Natural killer cell (primary cell): ENCODE data around the gene MRPL27. TPM values are rescaled to one million over a fixed set of nuclear protein-coding genes. Genes with fewer than 3 reads are reported as not detected.

Experiments
- ATAC-seq, 3 donors: fragments of 150-1000 bp in 2 of 3; fragments of 200-7000 bp in 1 of 3; cut with Tn5 transposase; 1 replicate in 1 of 3; 2 replicates in 2 of 3; pipeline ENCODE4 v1.10.0; 2021; ENCODE audit warnings: mild to moderate bottlenecking in 2 of 3, moderate library complexity in 2 of 3
- DNase-seq, 2 donors: peaks; one replicate each; pipeline versions ENCODE4 v3.0.0 to v3.0.0-alpha.2; 2013 to 2021; ENCODE audit warnings: mixed read lengths in 1 of 2
- H3K27ac ChIP-seq: one replicate; pipeline ENCODE4 v1.5.1; 2013; ENCODE audit warnings: mild to moderate bottlenecking, low read length
- H3K27me3 ChIP-seq: one replicate; pipeline ENCODE4 v1.6.1; 2013; ENCODE audit warnings: low read length; ENCODE audit not compliant: control insufficient read depth, insufficient read depth
- H3K36me3 ChIP-seq: one replicate; pipeline ENCODE4 v1.6.1; 2013; ENCODE audit warnings: low read length; ENCODE audit not compliant: control insufficient read depth, insufficient read depth
- H3K4me1 ChIP-seq: one replicate; pipeline ENCODE4 v1.6.1; 2013; ENCODE audit warnings: low read length; ENCODE audit not compliant: control insufficient read depth, insufficient read depth
- H3K4me3 ChIP-seq: one replicate; pipeline ENCODE4 v1.5.1; 2013; ENCODE audit warnings: low read length
- H3K9me3 ChIP-seq: one replicate; pipeline ENCODE4 v1.6.1; 2013; ENCODE audit warnings: low read length; ENCODE audit not compliant: control insufficient read depth, insufficient read depth
- H3K27ac Mint-ChIP-seq, 2 donors: one replicate each; pipeline ENCODE4 v1.8.0; 2022; ENCODE audit warnings: mild to moderate bottlenecking in 2 of 2, mixed read lengths in 2 of 2, moderate library complexity in 1 of 2
- H3K27me3 Mint-ChIP-seq, 2 donors: one replicate each; pipeline ENCODE4 v1.8.0; 2022; ENCODE audit warnings: low read depth in 2 of 2, mixed read lengths in 2 of 2
- H3K36me3 Mint-ChIP-seq: one replicate; pipeline ENCODE4 v1.8.0; 2022; ENCODE audit warnings: mixed read lengths
- H3K4me1 Mint-ChIP-seq, 2 donors: one replicate each; pipeline ENCODE4 v1.8.0; 2022; ENCODE audit warnings: mixed read lengths in 2 of 2
- H3K4me3 Mint-ChIP-seq: one replicate; pipeline ENCODE4 v1.8.0; 2022; ENCODE audit warnings: mild to moderate bottlenecking, moderate library complexity, mixed read lengths
- H3K9me3 Mint-ChIP-seq, 2 donors: one replicate each; pipeline ENCODE4 v1.8.0; 2022; ENCODE audit warnings: mixed read lengths in 2 of 2
- WGBS: methylation state at CpG from one replicate; pipeline ENCODE4 v1.1.7; 2013; ENCODE audit warnings: missing lambda C conversion rate; ENCODE audit not compliant: insufficient coverage; 5-methylcytosine and 5-hydroxymethylcytosine counted together
- intact Hi-C: fragments of 100-400 bp; cut with micrococcal nuclease; formaldehyde crosslinking; loops from one replicate; pipeline ENCODE4 v1.14.2; 2022
- total RNA-seq, 4 donors: library from RNA; stranded (reverse); fragments of 120-200 nt in 1 of 4; gene quantifications; one replicate each; pipeline versions ENCODE4 v1.2.3 to v1.2.4, GENCODE V29; 2013 to 2022
- TF ChIP-seq, protein P1 (sequence below): fragments of 200-600 bp; IDR thresholded peaks from one replicate; pipeline ENCODE4 v1.8.0; 2022; ENCODE audit warnings: antibody characterized with exemption

The MRPL27 gene
- total RNA-seq, 3 donors from 2014 or later (not counting 1 experiment from before 2014, with no cell fraction given) = 16.4 to 36.6 (median 31.3) TPM

DNA sequence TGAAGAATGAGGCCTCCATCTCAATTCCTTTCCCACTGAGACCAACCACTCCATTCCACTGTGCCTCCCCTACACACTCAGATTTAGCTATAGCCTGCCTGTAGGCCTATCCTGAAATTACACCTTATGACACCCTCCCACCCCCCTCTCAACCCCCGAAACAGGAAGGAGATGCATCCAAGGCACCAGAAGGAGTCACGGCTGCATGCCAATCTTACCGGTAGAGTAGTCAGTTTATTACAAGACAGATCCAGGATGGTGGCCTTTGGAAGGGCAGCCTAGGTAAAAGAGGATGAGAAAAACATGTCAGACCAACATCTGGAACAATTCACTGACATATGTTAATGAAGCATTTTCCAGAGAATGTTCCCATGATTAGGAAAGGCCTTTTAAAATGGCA lies 21.7 kb upstream of the MRPL27 start:
- peak overlapping the region; percentile 67 for H3K4me3 Mint-ChIP-seq
- intact Hi-C loops = loop anchor here (5.0 kb wide), 1 partner anchor 32 kb away; no protein-coding TSS in a partner anchor
- peaks cover 22% of the 10 kb centered on the region for H3K4me1 ChIP-seq
- peaks cover 48% of the 10 kb centered on the region for H3K36me3 ChIP-seq
- no peak overlapping the region for H3K4me3 ChIP-seq
- H3K27me3 Mint-ChIP-seq = no peaks in the 10 kb centered on the region
- DNase-seq = no peak
- TF ChIP-seq, protein P1, sequence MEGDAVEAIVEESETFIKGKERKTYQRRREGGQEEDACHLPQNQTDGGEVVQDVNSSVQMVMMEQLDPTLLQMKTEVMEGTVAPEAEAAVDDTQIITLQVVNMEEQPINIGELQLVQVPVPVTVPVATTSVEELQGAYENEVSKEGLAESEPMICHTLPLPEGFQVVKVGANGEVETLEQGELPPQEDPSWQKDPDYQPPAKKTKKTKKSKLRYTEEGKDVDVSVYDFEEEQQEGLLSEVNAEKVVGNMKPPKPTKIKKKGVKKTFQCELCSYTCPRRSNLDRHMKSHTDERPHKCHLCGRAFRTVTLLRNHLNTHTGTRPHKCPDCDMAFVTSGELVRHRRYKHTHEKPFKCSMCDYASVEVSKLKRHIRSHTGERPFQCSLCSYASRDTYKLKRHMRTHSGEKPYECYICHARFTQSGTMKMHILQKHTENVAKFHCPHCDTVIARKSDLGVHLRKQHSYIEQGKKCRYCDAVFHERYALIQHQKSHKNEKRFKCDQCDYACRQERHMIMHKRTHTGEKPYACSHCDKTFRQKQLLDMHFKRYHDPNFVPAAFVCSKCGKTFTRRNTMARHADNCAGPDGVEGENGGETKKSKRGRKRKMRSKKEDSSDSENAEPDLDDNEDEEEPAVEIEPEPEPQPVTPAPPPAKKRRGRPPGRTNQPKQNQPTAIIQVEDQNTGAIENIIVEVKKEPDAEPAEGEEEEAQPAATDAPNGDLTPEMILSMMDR = no peak
- no peak for ATAC-seq
- H3K4me1 Mint-ChIP-seq = peaks cover 29 to 42% of the 10 kb centered on the region in 2 donors
- 47% methylated on average over 3 of the region's 3 CpGs for WGBS
- H3K9me3 Mint-ChIP-seq = no peaks in the 10 kb centered on the region
- H3K36me3 Mint-ChIP-seq = peaks cover 16% of the 10 kb centered on the region
- no peaks in the 10 kb centered on the region for H3K9me3 ChIP-seq
- H3K27ac Mint-ChIP-seq = peak overlapping the region; percentile 64 to 79
- no peaks in the 10 kb centered on the region for H3K27me3 ChIP-seq
- H3K27ac ChIP-seq = no peak overlapping the region

DNA sequence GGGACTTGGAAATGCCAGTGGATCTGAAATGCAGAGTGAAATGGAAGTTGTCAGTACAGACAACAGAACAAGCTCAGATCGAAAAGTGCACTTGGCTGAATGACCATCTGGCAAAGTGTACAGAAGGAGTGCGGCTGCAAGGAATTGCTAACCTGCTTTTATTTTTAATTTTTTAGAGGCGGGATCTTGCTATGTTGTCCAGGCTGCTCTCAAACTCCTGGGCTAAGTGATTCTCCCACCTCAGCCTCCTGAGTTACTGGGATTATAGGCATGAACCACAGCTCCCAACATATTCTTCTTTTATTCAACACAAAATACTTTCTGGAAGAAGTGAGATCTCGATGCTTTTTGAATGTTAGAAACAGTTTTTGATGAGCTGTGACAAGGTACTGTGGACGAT lies 20.7 kb upstream of the MRPL27 start:
- H3K27me3 ChIP-seq = no peaks in the 10 kb centered on the region
- H3K4me3 Mint-ChIP-seq = peak overlapping the region; percentile 35
- no peaks in the 10 kb centered on the region for H3K9me3 ChIP-seq
- no peaks in the 10 kb centered on the region for H3K9me3 Mint-ChIP-seq
- no peaks in the 10 kb centered on the region for H3K27me3 Mint-ChIP-seq
- no peak overlapping the region for H3K27ac ChIP-seq
- H3K4me1 ChIP-seq = peaks cover 22% of the 10 kb centered on the region
- 98% methylated on average over 5 of the region's 5 CpGs for WGBS
- DNase-seq (no peak), ATAC-seq (no peak)
- peaks cover 58% of the 10 kb centered on the region for H3K36me3 ChIP-seq
- H3K27ac Mint-ChIP-seq = peak overlapping the region; percentile 17 to 32
- H3K4me3 ChIP-seq = no peak overlapping the region
- peaks cover 16% of the 10 kb centered on the region for H3K36me3 Mint-ChIP-seq
- intact Hi-C loops = no loop called here
- H3K4me1 Mint-ChIP-seq = peaks cover 29 to 42% of the 10 kb centered on the region in 2 donors
- TF ChIP-seq, protein P1 = no peak

DNA sequence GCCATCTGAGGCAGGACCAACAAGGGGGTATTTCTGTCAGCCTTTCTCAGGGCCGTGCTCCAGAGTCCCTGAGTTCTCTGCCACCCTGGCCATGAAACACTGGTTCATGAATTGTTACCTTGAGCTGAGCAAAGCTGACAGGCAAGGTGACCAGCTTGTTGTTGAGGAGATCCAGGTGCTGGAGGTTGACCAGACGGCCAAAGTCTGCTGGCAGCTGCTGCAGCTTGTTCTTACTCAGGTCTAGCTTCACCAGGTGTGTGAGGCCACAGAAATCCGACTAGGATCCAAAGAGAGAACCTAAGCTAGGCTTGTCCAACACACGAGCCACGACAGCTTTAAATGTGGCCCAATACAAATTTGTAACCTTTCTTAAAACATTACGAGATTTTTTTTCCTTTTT lies 19.6 kb upstream of the MRPL27 start:
- Mint-ChIP-seq H3K9me3 (no peaks in the 10 kb centered on the region), H3K27ac (no peak overlapping the region), H3K27me3 (no peaks in the 10 kb centered on the region), H3K4me3 (no peak overlapping the region), H3K36me3 (peaks cover 24% of the 10 kb centered on the region), H3K4me1 (peaks cover 27 to 44% of the 10 kb centered on the region in 2 donors)
- DNase-seq = no peak
- Histone ChIP-seq H3K4me1 (peaks cover 18% of the 10 kb centered on the region), H3K4me3 (no peak overlapping the region), H3K27ac (no peak overlapping the region), H3K27me3 (no peaks in the 10 kb centered on the region), H3K36me3 (peaks cover 68% of the 10 kb centered on the region), H3K9me3 (no peaks in the 10 kb centered on the region)
- ATAC-seq = no peak
- intact Hi-C loops = no loop called here
- TF ChIP-seq, protein P1 = no peak
- WGBS = 94% methylated on average over 6 of the region's 6 CpGs

DNA sequence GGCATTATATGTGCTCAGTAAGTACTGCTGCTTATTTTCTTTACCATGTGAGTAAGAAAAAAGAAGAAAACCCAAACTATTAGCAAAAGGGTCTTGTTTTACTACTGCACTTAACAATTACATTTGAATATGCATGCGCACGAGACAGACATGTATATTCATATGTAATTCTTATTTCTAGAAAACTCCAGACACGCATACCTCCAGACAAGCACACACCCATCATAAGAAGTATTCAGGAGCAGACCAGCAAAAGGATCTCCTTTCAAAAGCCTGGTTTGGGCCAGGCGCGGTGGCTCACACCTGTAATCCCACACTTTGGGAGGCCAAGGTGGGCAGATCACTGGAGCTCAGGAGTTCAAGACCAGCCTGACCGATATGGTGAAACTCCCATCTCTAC lies 16.6 kb upstream of the MRPL27 start:
- Histone ChIP-seq H3K27me3 (no peaks in the 10 kb centered on the region), H3K27ac (no peak overlapping the region), H3K9me3 (no peaks in the 10 kb centered on the region), H3K36me3 (peaks cover 96% of the 10 kb centered on the region), H3K4me3 (no peak overlapping the region), H3K4me1 (no peaks in the 10 kb centered on the region)
- H3K9me3 Mint-ChIP-seq = no peaks in the 10 kb centered on the region
- no peak overlapping the region for H3K4me3 Mint-ChIP-seq
- H3K27ac Mint-ChIP-seq = no peak overlapping the region
- intact Hi-C loops = no loop called here
- ATAC-seq (no peak), DNase-seq (no peak)
- 99% methylated on average over 6 of the region's 6 CpGs for WGBS
- TF ChIP-seq, protein P1 = no peak
- peaks cover 19 to 32% of the 10 kb centered on the region in 2 donors for H3K4me1 Mint-ChIP-seq
- no peaks in the 10 kb centered on the region for H3K27me3 Mint-ChIP-seq
- peaks cover 47% of the 10 kb centered on the region for H3K36me3 Mint-ChIP-seq
